Endothelial cell of umbilical vein (primary cell): ENCODE results near the gene UBR4. TPM values are rescaled to one million over a fixed set of nuclear protein-coding genes. Genes with fewer than 3 reads are reported as not detected.

Source experiments
- BruUV-seq: library from RNA; stranded (reverse); fragments of 400-500 nt; replicated peaks from 2 replicates; lab custom pipeline; 2021; lab: Mats Ljungman, UMichigan
- CTCF ChIA-PET: fragments of 300-600, 350-600 bp; sonication (Branson Sonifier 250); formaldehyde crosslinking; loops from one replicate; lab custom pipeline; 2021; ENCODE audit warnings: antibody characterized with exemption, inconsistent platforms; lab: Charles Lee
- POLR2A ChIA-PET: fragments of 300-600, 350-600 bp; sonication (Branson Sonifier 250); formaldehyde crosslinking; loops from one replicate; lab custom pipeline; 2021; ENCODE audit warnings: antibody characterized with exemption, inconsistent platforms; lab: Charles Lee
- DNase-seq: peaks from one replicate; pipeline ENCODE4 v3.0.0-alpha.2; 2011; ENCODE audit warnings: low read depth, low spot score
- FAIRE-seq: peaks from 2 replicates; lab custom pipeline; 2011; peaks lifted over from hg19 to GRCh38; lab: Jason Lieb, UNC
- H2AFZ ChIP-seq: 2 replicates; pipeline ENCODE4 v1.6.0; 2012; ENCODE audit warnings: low read depth, low read length, control low read depth, inconsistent platforms
- H3K27ac ChIP-seq: 2 replicates; pipeline ENCODE4 v1.5.1; 2011; ENCODE audit warnings: low read depth, mild to moderate bottlenecking, control low read depth, low read length, moderate library complexity; ENCODE audit not compliant: insufficient read depth
- H3K27me3 ChIP-seq, 2 experiments: 2 replicates each; pipeline versions ENCODE4 v1.6.0 to v1.6.1; 2011; ENCODE audit warnings: low read length in 2 of 2, mixed read lengths in 1 of 2; ENCODE audit not compliant: control insufficient read depth in 2 of 2, insufficient read depth in 2 of 2
- H3K36me3 ChIP-seq, 2 experiments: 2 replicates in 1 of 2; 3 replicates in 1 of 2; pipeline ENCODE4 v1.5.1; 2011; ENCODE audit warnings: low read length in 2 of 2, mild to moderate bottlenecking in 1 of 2, moderate library complexity in 1 of 2; ENCODE audit not compliant: control insufficient read depth in 2 of 2, insufficient read depth in 2 of 2; ENCODE audit errors: extremely low read depth in 1 of 2
- H3K4me1 ChIP-seq: 3 replicates; pipeline ENCODE4 v1.5.1; 2011; ENCODE audit warnings: mild to moderate bottlenecking, low read length; ENCODE audit not compliant: control insufficient read depth, insufficient read depth; ENCODE audit errors: extremely low read depth
- H3K4me2 ChIP-seq: 2 replicates; pipeline ENCODE4 v1.6.1; 2011; ENCODE audit warnings: low read length, control low read depth, mixed read lengths; ENCODE audit not compliant: insufficient read depth
- H3K4me3 ChIP-seq, 3 experiments: fragments of 200-600 bp in 1 of 3; sonication (generic), shearing (Covaris generic) in 1 of 3; replicated peaks in 1 of 3; 2 replicates each; pipeline ENCODE4 v1.5.1; 2011 to 2016; ENCODE audit warnings: control low read depth in 3 of 3, low read length in 3 of 3, mild to moderate bottlenecking in 2 of 3, inconsistent platforms in 1 of 3, low read depth in 1 of 3, moderate library complexity in 1 of 3; ENCODE audit not compliant: insufficient read depth in 1 of 3
- H3K79me2 ChIP-seq: 2 replicates; pipeline ENCODE4 v1.6.0; 2012; ENCODE audit warnings: low read length, inconsistent platforms; ENCODE audit not compliant: control insufficient read depth, insufficient read depth
- H3K9ac ChIP-seq: replicated peaks from 2 replicates; pipeline ENCODE3; 2011; ENCODE audit warnings: low read length, control low read depth; ENCODE audit not compliant: insufficient read depth; ENCODE audit errors: extremely low read depth
- H3K9me1 ChIP-seq: replicated peaks from 3 replicates; pipeline ENCODE4 v1.6.0; 2011; ENCODE audit warnings: mild to moderate bottlenecking, low read length; ENCODE audit not compliant: control insufficient read depth, insufficient read depth; ENCODE audit errors: extremely low read depth
- H3K9me3 ChIP-seq: replicated peaks from 2 replicates; pipeline ENCODE4 v1.5.1; 2012; ENCODE audit warnings: low read length, inconsistent platforms; ENCODE audit not compliant: control insufficient read depth, insufficient read depth
- H4K20me1 ChIP-seq: replicated peaks from 2 replicates; pipeline ENCODE3; 2011; ENCODE audit warnings: mild to moderate bottlenecking, low read length; ENCODE audit not compliant: control insufficient read depth, insufficient read depth; ENCODE audit errors: extremely low read depth
- CTCF ChIP-seq, 2 donors: IDR thresholded peaks; 1 replicate in 1 of 2; 2 replicates in 1 of 2; pipeline ENCODE4 v1.5.1; 2011; ENCODE audit warnings: low read length in 2 of 2, mild to moderate bottlenecking in 2 of 2, moderate library complexity in 2 of 2, control low read depth in 1 of 2, inconsistent platforms in 1 of 2, low read depth in 1 of 2; ENCODE audit not compliant: insufficient read depth in 1 of 2; ENCODE audit errors: extremely low read depth in 1 of 2
- EZH2 ChIP-seq: IDR thresholded peaks from 2 replicates; pipeline ENCODE4 v1.6.1; 2012; ENCODE audit warnings: borderline replicate concordance, low read depth, mild to moderate bottlenecking, moderate library complexity, low read length, inconsistent platforms; ENCODE audit not compliant: severe bottlenecking
- FOS ChIP-seq: IDR thresholded peaks from 2 replicates; pipeline ENCODE4 v1.6.1; 2011; ENCODE audit warnings: mild to moderate bottlenecking, low read length, moderate library complexity, borderline replicate concordance; ENCODE audit not compliant: insufficient read depth
- GATA2 ChIP-seq: IDR thresholded peaks from 2 replicates; pipeline ENCODE4 v1.7.0; 2011; ENCODE audit warnings: low read depth, mild to moderate bottlenecking, moderate library complexity, mixed read lengths, low read length; ENCODE audit not compliant: insufficient read length, insufficient read depth
- JUN ChIP-seq: IDR thresholded peaks from 2 replicates; pipeline ENCODE4 v1.6.1; 2011; ENCODE audit warnings: borderline replicate concordance, low read depth; ENCODE audit not compliant: insufficient read length, insufficient read depth
- MYC ChIP-seq: IDR thresholded peaks from one replicate; pipeline ENCODE4 v1.6.1; 2011; ENCODE audit warnings: mild to moderate bottlenecking, low read depth, low read length
- POLR2A ChIP-seq: IDR thresholded peaks from 2 replicates; pipeline ENCODE4 v1.6.1; 2012; ENCODE audit warnings: low read depth, mild to moderate bottlenecking, control low read depth, low read length
- POLR2AphosphoS5 ChIP-seq: IDR thresholded peaks from 2 replicates; pipeline ENCODE4 v1.6.1; 2012; ENCODE audit warnings: low read depth, mild to moderate bottlenecking, control low read depth, low read length, moderate library complexity; ENCODE audit not compliant: insufficient read depth
- dilution Hi-C: fragments of 300-500 bp; cut with MboI; formaldehyde crosslinking; loops from one replicate; pipeline ENCODE4 v1.15.0; 2019; ENCODE audit warnings: low sequenced_read_pairs; ENCODE audit not compliant: extremely low pct_ligation_motif_present
- intact Hi-C: fragments of 100-400 bp; cut with micrococcal nuclease; formaldehyde crosslinking; loops from one replicate; pipeline ENCODE4 v1.10.0; 2022
- polyA plus RNA-seq, 4 experiments: library from polyadenylated mRNA; depleted of rRNA in 3 of 4; stranded (reverse) in 3 of 4; unstranded in 1 of 4; fragments of >200 nt; gene quantifications; 2 replicates each; pipeline versions ENCODE4 v1.2.1 to v1.2.3, GENCODE V29; 2011 to 2012; ENCODE audit warnings: missing spikeins in 1 of 4
- total RNA-seq: library from RNA; stranded (reverse); gene quantifications from 2 replicates; pipeline ENCODE4 v1.2.3, GENCODE V29; 2021
- TF ChIP-seq, protein P1 (sequence below): IDR thresholded peaks from 2 replicates; pipeline ENCODE4 v1.6.1; 2011; ENCODE audit not compliant: insufficient read depth, insufficient read length

UBR4 gene
- total and polyA plus RNA-seq, 2 donors (not counting 3 experiments of a cell fraction or from before 2014, with no cell fraction given): 125 to 150 TPM

DNA sequence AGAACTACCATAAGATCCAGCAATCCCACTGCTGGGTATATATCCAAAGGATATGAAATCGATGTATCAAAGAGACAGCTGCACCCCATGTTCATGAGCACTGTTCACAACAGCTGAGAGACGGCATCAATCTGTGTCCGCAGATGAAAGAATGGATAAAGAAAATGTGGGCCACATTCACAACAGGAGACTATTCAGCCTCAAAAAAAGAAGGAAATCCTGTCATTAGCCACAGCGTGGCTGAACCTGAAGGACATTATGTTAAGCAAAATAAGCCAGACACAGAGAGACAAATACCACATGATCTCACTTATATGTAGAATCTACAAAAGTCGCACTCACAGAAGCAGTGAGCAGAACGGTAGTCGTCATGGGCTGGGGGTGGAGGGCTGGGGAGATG is 154.4 kb downstream of the UBR4 start:
- Histone ChIP-seq H3K9ac (no peak overlapping the region), H3K27ac (no peak overlapping the region), H2AFZ (no peak overlapping the region), H3K27me3 (peaks cover 6 to 11% of the 10 kb centered on the region in 2 experiments), H3K36me3 (no peaks in the 10 kb centered on the region), H3K4me1 (no peaks in the 10 kb centered on the region), H3K9me3 (no peaks in the 10 kb centered on the region), H3K4me3 (no peak overlapping the region), H3K9me1 (no peaks in the 10 kb centered on the region), H4K20me1 (no peaks in the 10 kb centered on the region), H3K79me2 (no peaks in the 10 kb centered on the region), H3K4me2 (no peak overlapping the region)
- POLR2A ChIA-PET: no interaction called here
- CTCF ChIA-PET: interaction anchor here (0.7 to 1.3 kb wide), 2 partner anchors 143 kb away, joined by 3 to 4 read pairs; no protein-coding TSS in a partner anchor
- DNase-seq (peak; percentile 19), FAIRE-seq (peak; percentile 58)
- intact Hi-C loops (no loop called here), dilution Hi-C loops (no loop called here)
- BruUV-seq: no TSS peak
- no peak for TF ChIP-seq GATA2
- no peak for TF ChIP-seq EZH2
- no peak for TF ChIP-seq POLR2AphosphoS5
- no peak for TF ChIP-seq JUN
- no peak for TF ChIP-seq MYC
- no peak for TF ChIP-seq POLR2A
- no peak for TF ChIP-seq FOS
- TF ChIP-seq CTCF (IDR thresholded peaks at IDR 0.05; ENCODE audit: extremely low read depth in 1 of 2, insufficient read depth in 1 of 2, low read depth in 1 of 2, low read length in 2 of 2): no peak
- TF ChIP-seq, protein P1, sequence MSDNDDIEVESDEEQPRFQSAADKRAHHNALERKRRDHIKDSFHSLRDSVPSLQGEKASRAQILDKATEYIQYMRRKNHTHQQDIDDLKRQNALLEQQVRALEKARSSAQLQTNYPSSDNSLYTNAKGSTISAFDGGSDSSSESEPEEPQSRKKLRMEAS: no peak
